GM21723 (cell line): ENCODE data around the gene AATK.

Experiments used
- ATAC-seq: cut with Tn5 transposase; IDR thresholded peaks from one replicate; pipeline ENCODE4 v1.9.1; 2021; ENCODE audit warnings: mild to moderate bottlenecking, moderate library complexity; ENCODE audit not compliant: unreplicated experiment

The AATK gene

GRCh38 chr17:81183807-81184206, 17.8 kb upstream of the AATK start:
- no peak for ATAC-seq

GRCh38 chr17:81183316-81183715, 17.3 kb upstream of the AATK start:
- no peak for ATAC-seq

- no peak for ATAC-seq
These were observed 16.6 kb upstream of the AATK start for GRCh38 chr17:81182596-81182995.

- ATAC-seq, result no peak
These were observed 15.8 kb upstream of the AATK start for GRCh38 chr17:81181811-81182185.

GRCh38 chr17:81180836-81181810, 15.1 kb upstream of the AATK start:
- ATAC-seq, result no peak

GRCh38 chr17:81179861-81180260, 13.8 kb upstream of the AATK start:
- no peak for ATAC-seq

- no peak for ATAC-seq
These were observed 13.2 kb upstream of the AATK start for GRCh38 chr17:81179220-81179619.

- ATAC-seq, result no peak
These were observed 12.4 kb upstream of the AATK start for GRCh38 chr17:81178136-81179091.

- no peak for ATAC-seq
These were observed 10.6 kb upstream of the AATK start for GRCh38 chr17:81176666-81177065.

- ATAC-seq, result no peak
These were observed 7.7 kb upstream of the AATK start for GRCh38 chr17:81173762-81174155.

- ATAC-seq, result no peak
These were observed 7.2 kb upstream of the AATK start for GRCh38 chr17:81173052-81173761.

- no peak for ATAC-seq
These were observed 5.9 kb upstream of the AATK start for GRCh38 chr17:81171941-81172340.

- no peak for ATAC-seq
These were observed 4.9 kb upstream of the AATK start for GRCh38 chr17:81170727-81171494.

- no peak for ATAC-seq
These were observed 3.9 kb upstream of the AATK start for GRCh38 chr17:81169870-81170309.

- no peak for ATAC-seq
These were observed 1.6 kb upstream of the AATK start for GRCh38 chr17:81167638-81168037.

- ATAC-seq, result no peak
These were observed 1.1 kb upstream of the AATK start for GRCh38 chr17:81167194-81167524.

- ATAC-seq, result no peak
These were observed 582 bp downstream of the AATK start, which contains the start of gene PVALEF for GRCh38 chr17:81165246-81166032. TSS of gene PVALEF (plus strand) at chr17:81165507. CDS start at chr17:81181227, 15,720 bp downstream.

- ATAC-seq, result no peak
These were observed 1.4 kb downstream of the AATK start for GRCh38 chr17:81164371-81165245.
